Measurements from ENCODE around the gene ATRX.

The ATRX gene

GRCh38 chrX:77742788-77743476 lies 43.1 kb downstream of the ATRX start:
- WGBS (ENCODE audit: extremely low coverage, insufficient coverage, insufficient read length) = no CpG with 5 or more reads among the region's 7 CpGs
- Histone ChIP-seq H3K36me3 (ENCODE audit: control insufficient read depth in 1 of 2, insufficient read depth in 2 of 2, low read length in 2 of 2) (no peaks in the 10 kb centered on the region), H3K9ac (ENCODE audit: low read length) (no peak overlapping the region), H3K4me1 (ENCODE audit: control insufficient read depth in 1 of 2, insufficient read depth in 2 of 2, low read length in 2 of 2) (peaks cover 0 to 12% of the 10 kb centered on the region in 2 experiments), H2AFZ (ENCODE audit: insufficient read depth, low read length, poor library complexity) (no peak overlapping the region), H4K12ac (ENCODE audit: low read depth, low read length) (no peak overlapping the region), H3K18ac (ENCODE audit: low read length) (no peak overlapping the region), H3K4me2 (ENCODE audit: low read length) (no peak overlapping the region), H3K9me3 (ENCODE audit: insufficient read depth, low read depth, low read length) (no peaks in the 10 kb centered on the region), H3K27ac (ENCODE audit: low read depth, low read length) (no peak overlapping the region), H3K23ac (ENCODE audit: low read length) (no peak overlapping the region), H3K27me3 (ENCODE audit: insufficient read depth, low read length) (no peaks in the 10 kb centered on the region), H3K79me2 (ENCODE audit: control insufficient read depth, insufficient read depth, low read length, poor library complexity) (no peaks in the 10 kb centered on the region), H2BK12ac (ENCODE audit: low read length) (no peak overlapping the region), H3K4me3 (ENCODE audit: low read depth, low read length) (no peak overlapping the region), H2BK120ac (ENCODE audit: insufficient read depth, low read length, poor library complexity) (no peak overlapping the region), H4K8ac (ENCODE audit: low read depth, low read length) (no peak overlapping the region), H3K4ac (ENCODE audit: low read depth, low read length) (peak overlapping the region; percentile 42), H2BK5ac (ENCODE audit: low read depth, low read length, poor library complexity) (no peak overlapping the region), H4K91ac (ENCODE audit: low read depth, low read length) (no peak overlapping the region), H3K14ac (ENCODE audit: low read length) (no peak overlapping the region), H3K79me1 (ENCODE audit: low read length) (no peaks in the 10 kb centered on the region), H2AK5ac (ENCODE audit: low read length) (no peak overlapping the region)
- DNase-seq = no peak

GRCh38 chrX:77740376-77740905 lies 45.6 kb downstream of the ATRX start:
- Histone ChIP-seq H4K8ac (ENCODE audit: low read depth, low read length) (no peak overlapping the region), H2AFZ (ENCODE audit: insufficient read depth, low read length, poor library complexity) (no peak overlapping the region), H3K36me3 (ENCODE audit: control insufficient read depth in 1 of 2, insufficient read depth in 2 of 2, low read length in 2 of 2) (no peaks in the 10 kb centered on the region), H3K4me2 (ENCODE audit: low read length) (no peak overlapping the region), H2BK12ac (ENCODE audit: low read length) (no peak overlapping the region), H3K27ac (ENCODE audit: low read depth, low read length) (no peak overlapping the region), H3K27me3 (ENCODE audit: insufficient read depth, low read length) (no peaks in the 10 kb centered on the region), H3K4me1 (ENCODE audit: control insufficient read depth in 1 of 2, insufficient read depth in 2 of 2, low read length in 2 of 2) (peaks cover 0 to 12% of the 10 kb centered on the region in 2 experiments), H2AK5ac (ENCODE audit: low read length) (no peak overlapping the region), H3K9ac (ENCODE audit: low read length) (no peak overlapping the region), H2BK5ac (ENCODE audit: low read depth, low read length, poor library complexity) (no peak overlapping the region), H4K12ac (ENCODE audit: low read depth, low read length) (no peak overlapping the region), H3K14ac (ENCODE audit: low read length) (no peak overlapping the region), H3K79me1 (ENCODE audit: low read length) (no peaks in the 10 kb centered on the region), H2BK120ac (ENCODE audit: insufficient read depth, low read length, poor library complexity) (no peak overlapping the region), H3K18ac (ENCODE audit: low read length) (no peak overlapping the region), H3K9me3 (ENCODE audit: insufficient read depth, low read depth, low read length) (no peaks in the 10 kb centered on the region), H4K91ac (ENCODE audit: low read depth, low read length) (no peak overlapping the region), H3K4ac (ENCODE audit: low read depth, low read length) (no peak overlapping the region), H3K4me3 (ENCODE audit: low read depth, low read length) (no peak overlapping the region), H3K79me2 (ENCODE audit: control insufficient read depth, insufficient read depth, low read length, poor library complexity) (no peaks in the 10 kb centered on the region), H3K23ac (ENCODE audit: low read length) (no peak overlapping the region)
- no peak for DNase-seq
- no CpG with 5 or more reads among the region's 3 CpGs for WGBS (ENCODE audit: extremely low coverage, insufficient coverage, insufficient read length)

GRCh38 chrX:77733342-77733741 lies 52.7 kb downstream of the ATRX start:
- Histone ChIP-seq H3K4ac (ENCODE audit: low read depth, low read length) (peak overlapping the region; percentile 55), H4K8ac (ENCODE audit: low read depth, low read length) (no peak overlapping the region), H3K36me3 (ENCODE audit: control insufficient read depth in 1 of 2, insufficient read depth in 2 of 2, low read length in 2 of 2) (no peaks in the 10 kb centered on the region), H3K79me1 (ENCODE audit: low read length) (no peaks in the 10 kb centered on the region), H4K91ac (ENCODE audit: low read depth, low read length) (no peak overlapping the region), H2BK5ac (ENCODE audit: low read depth, low read length, poor library complexity) (no peak overlapping the region), H4K12ac (ENCODE audit: low read depth, low read length) (no peak overlapping the region), H3K27me3 (ENCODE audit: insufficient read depth, low read length) (no peaks in the 10 kb centered on the region), H2BK120ac (ENCODE audit: insufficient read depth, low read length, poor library complexity) (no peak overlapping the region), H3K4me2 (ENCODE audit: low read length) (no peak overlapping the region), H3K4me1 (ENCODE audit: control insufficient read depth in 1 of 2, insufficient read depth in 2 of 2, low read length in 2 of 2) (no peaks in the 10 kb centered on the region), H2BK12ac (ENCODE audit: low read length) (no peak overlapping the region), H3K4me3 (ENCODE audit: low read depth, low read length) (no peak overlapping the region), H3K27ac (ENCODE audit: low read depth, low read length) (no peak overlapping the region), H2AFZ (ENCODE audit: insufficient read depth, low read length, poor library complexity) (no peak overlapping the region), H3K79me2 (ENCODE audit: control insufficient read depth, insufficient read depth, low read length, poor library complexity) (peaks cover 2% of the 10 kb centered on the region), H3K9ac (ENCODE audit: low read length) (no peak overlapping the region), H3K9me3 (ENCODE audit: insufficient read depth, low read depth, low read length) (no peaks in the 10 kb centered on the region), H3K14ac (ENCODE audit: low read length) (no peak overlapping the region), H2AK5ac (ENCODE audit: low read length) (no peak overlapping the region), H3K18ac (ENCODE audit: low read length) (no peak overlapping the region), H3K23ac (ENCODE audit: low read length) (no peak overlapping the region)
- DNase-seq = no peak
- no CpG with 5 or more reads among the region's 3 CpGs for WGBS (ENCODE audit: extremely low coverage, insufficient coverage, insufficient read length)

GRCh38 chrX:77731821-77732419 lies 54.1 kb downstream of the ATRX start:
- Histone ChIP-seq H2BK12ac (ENCODE audit: low read length) (no peak overlapping the region), H3K23ac (ENCODE audit: low read length) (no peak overlapping the region), H3K4me3 (ENCODE audit: low read depth, low read length) (no peak overlapping the region), H4K91ac (ENCODE audit: low read depth, low read length) (no peak overlapping the region), H4K12ac (ENCODE audit: low read depth, low read length) (no peak overlapping the region), H3K4me1 (ENCODE audit: control insufficient read depth in 1 of 2, insufficient read depth in 2 of 2, low read length in 2 of 2) (no peaks in the 10 kb centered on the region), H3K14ac (ENCODE audit: low read length) (no peak overlapping the region), H3K4me2 (ENCODE audit: low read length) (no peak overlapping the region), H3K79me2 (ENCODE audit: control insufficient read depth, insufficient read depth, low read length, poor library complexity) (peaks cover 2% of the 10 kb centered on the region), H2AFZ (ENCODE audit: insufficient read depth, low read length, poor library complexity) (no peak overlapping the region), H4K8ac (ENCODE audit: low read depth, low read length) (no peak overlapping the region), H3K36me3 (ENCODE audit: control insufficient read depth in 1 of 2, insufficient read depth in 2 of 2, low read length in 2 of 2) (no peaks in the 10 kb centered on the region), H2BK5ac (ENCODE audit: low read depth, low read length, poor library complexity) (no peak overlapping the region), H3K9me3 (ENCODE audit: insufficient read depth, low read depth, low read length) (no peaks in the 10 kb centered on the region), H2BK120ac (ENCODE audit: insufficient read depth, low read length, poor library complexity) (no peak overlapping the region), H3K27me3 (ENCODE audit: insufficient read depth, low read length) (no peaks in the 10 kb centered on the region), H2AK5ac (ENCODE audit: low read length) (no peak overlapping the region), H3K9ac (ENCODE audit: low read length) (no peak overlapping the region), H3K18ac (ENCODE audit: low read length) (no peak overlapping the region), H3K4ac (ENCODE audit: low read depth, low read length) (peak overlapping the region; percentile 57), H3K79me1 (ENCODE audit: low read length) (no peaks in the 10 kb centered on the region), H3K27ac (ENCODE audit: low read depth, low read length) (no peak overlapping the region)
- no CpG with 5 or more reads among the region's 7 CpGs for WGBS (ENCODE audit: extremely low coverage, insufficient coverage, insufficient read length)
- no peak for DNase-seq

Measured in trophoblast cell (in vitro differentiated cells and primary cell).